Stimulated activated CD4-positive, alpha-beta T cell treated with anti-CD3 and anti-CD28 coated beads, TNF-alpha, amount 100 ng/mL, for 24 hours (primary cell): ENCODE data around the gene BMP8B.

Source experiments
- DNase-seq, 3 experiments: peaks; one replicate each; pipeline ENCODE4 v3.0.0-alpha.2; 2020; ENCODE audit warnings: low read depth in 3 of 3

The BMP8B gene

DNA sequence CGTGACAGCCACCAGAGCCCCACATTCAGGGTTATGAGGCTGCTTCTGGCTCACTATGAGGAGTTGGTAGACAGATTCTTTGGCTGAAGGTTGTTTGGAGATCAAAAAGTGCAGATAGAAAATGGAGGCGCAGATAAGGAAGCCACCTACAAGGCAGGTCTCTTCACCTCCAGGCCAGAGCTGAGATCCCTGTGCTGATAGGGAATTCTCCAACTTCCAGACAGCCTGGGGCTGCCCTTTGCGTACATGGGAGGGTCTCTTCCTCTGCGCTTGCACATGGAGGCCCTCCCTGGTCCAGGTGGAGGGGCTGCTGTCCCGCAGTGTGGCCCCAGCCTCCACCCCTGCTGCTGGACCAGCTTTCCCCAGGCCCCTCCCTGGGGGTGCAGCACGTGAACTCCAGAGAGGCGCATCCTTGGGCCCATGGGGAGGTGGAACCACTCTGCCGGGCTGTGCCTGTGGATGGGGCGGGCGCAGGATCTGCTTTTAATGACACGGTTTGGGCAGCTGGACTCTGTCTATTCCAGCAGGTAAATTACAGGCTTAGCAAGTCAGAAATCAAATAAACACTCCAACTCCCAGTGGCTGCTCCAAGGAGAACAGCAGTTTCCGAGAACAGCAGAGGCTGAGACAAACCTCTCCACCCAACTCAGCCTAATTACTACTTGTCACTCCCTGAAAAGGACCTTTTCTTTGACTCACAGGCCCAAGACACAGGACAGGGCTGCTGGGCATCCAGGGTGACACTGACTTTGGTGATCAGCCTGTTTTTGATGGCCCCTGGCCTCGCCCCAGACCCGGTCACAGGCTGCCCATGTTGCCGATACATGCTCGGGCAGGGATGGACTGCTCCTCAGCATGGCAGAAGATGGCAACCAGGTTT lies 29.9 kb downstream of the BMP8B start:
- DNase-seq: no peak

DNA sequence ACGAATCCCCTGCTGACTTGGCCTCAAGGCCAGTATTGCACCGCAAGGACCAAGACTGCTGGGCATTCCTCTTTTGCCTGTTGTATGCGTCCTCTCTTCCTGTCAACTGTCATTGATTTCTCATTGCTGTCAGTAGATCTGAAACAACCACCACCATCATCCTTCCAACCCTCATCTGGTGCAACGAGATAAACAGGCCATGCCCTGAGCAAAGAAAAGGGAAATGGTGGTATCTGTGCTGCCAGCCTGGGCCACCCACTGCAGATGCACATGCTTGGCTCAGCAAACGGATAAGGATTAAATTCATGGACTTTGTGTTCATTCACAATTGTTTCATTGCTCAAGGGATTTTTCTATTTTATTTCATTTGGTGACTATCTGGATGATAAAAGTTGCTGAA lies 31.2 kb downstream of the BMP8B start:
- DNase-seq: no peak

DNA sequence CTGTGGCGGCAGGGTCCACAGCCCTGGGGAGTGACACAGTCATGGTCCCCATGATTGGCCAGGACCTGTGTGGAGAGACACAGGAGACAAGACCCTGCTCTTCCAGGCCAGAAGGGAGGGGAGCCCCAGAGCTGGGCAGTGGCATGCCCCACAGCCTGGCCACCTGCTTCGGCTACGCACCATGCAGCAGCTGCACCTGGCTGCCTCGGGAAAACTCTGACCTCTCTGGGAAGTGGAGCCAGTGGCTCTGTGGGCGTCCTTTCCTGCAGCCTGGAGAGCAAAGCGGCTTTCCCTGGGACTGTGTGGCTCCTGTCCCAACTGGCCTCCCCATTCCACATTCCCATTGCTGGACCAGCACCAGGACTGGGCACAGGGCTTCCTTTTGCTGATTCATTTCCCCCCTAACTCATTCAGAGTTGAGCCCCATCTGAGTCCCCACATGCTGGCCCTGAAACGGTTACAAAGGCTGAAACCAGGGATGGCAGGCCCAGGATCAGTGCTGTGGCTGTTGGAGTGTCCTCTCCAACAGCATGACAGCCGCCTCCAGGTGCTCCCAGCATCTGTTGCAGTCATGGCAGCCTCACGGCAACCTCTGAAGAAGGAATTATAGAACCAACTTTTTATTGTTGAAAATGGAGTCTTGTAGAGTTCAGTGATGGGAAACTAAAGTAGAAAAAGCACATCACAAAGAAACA lies 32.6 kb downstream of the BMP8B start:
- DNase-seq: no peak

DNA sequence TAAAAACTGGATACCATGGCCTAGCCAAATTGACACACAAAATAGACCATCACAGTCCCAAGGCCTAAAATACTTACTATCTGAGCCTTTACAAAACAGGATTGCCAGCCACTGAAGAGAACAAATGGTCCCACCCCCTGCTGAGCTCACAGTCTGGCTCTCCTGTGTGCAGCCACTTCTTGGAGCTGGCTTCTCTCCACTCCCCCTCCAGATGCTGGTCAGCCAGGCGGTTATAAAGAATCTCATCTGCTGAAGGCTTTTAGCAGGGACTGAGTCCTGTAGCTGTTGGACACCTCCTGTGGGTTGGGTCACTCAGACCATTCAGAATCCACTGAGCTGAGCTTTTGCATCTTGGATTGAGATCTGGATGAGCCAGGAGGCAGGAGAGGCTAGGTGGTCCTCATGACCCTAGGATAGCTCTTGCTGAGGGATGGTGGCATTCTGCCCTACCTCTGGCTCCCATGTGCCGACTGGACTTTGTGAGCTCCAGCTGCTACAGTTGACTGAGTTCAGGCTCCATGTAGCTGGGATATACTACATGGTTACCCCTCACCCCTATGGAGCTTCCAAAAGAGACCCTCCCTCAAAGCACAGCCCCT lies 33.7 kb downstream of the BMP8B start:
- DNase-seq: no peak

DNA sequence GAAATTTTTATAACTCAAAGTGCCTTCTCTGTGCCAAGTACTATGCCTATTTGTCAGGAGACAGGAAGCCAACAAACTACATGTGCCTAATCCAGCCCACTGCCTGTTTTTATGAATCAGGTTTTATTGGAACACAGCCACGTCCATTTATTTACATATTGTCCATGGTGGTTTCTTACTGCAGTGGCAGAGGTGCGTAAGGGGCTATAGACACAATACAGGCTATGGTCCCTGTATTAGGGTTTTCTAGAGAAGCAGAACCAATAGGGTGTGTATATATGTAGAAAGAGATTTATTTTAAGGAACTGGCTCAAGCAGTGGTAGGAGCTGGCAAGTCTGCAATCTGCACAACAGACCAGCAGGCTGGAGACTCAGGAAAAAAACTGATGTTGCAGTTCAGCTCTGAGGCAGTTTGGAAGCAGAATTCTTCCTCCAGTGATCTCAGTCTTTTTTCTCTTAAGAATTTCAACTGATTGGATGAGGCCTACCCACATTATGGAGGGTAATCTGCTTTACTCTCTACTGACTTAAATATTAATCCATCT lies 34.6 kb downstream of the BMP8B start:
- no peak for DNase-seq

DNA sequence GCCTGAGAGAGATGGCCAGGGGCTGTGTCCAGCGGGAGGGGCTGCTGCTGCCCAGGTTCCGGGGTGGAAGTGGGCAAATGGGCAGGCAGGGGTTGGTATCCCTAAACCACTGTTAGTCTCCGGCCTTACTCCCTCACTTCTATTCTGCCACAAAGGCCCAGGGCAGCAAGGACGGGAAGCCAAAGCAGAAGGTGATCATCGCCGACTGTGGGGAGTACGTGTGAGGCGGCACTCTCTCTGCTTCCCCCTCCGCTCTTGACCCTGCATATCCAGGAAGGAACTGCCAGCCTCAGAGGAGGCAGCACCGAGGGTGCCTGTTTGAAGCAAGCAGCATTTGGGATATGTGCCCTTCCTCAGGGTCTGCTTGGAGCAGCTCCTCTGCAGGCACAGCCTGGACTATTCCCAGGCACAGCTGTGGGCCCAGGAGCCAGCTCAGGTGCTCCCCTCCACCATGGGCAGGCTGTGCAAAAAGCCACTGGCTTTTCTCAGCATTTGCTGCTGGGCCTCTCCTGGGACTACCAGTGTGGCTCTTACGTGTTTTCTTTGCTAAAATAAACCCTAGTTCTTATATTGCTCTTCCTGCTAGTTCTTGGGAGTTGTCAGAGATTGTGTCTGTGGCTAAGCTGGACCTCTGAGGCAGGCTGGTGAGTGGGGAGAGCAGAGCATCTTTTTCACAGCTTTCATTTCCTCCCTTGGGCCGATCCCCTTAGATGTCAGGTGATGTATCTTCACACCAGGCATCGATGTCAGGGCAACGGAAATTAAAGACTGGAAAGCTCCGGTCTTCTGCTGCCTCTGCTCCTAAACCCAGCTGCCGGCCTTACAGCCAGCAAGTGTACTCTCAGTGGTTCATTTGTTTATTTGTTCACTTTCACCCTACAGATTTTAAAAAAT lies 35.3 kb downstream of the BMP8B start:
- no peak for DNase-seq

DNA sequence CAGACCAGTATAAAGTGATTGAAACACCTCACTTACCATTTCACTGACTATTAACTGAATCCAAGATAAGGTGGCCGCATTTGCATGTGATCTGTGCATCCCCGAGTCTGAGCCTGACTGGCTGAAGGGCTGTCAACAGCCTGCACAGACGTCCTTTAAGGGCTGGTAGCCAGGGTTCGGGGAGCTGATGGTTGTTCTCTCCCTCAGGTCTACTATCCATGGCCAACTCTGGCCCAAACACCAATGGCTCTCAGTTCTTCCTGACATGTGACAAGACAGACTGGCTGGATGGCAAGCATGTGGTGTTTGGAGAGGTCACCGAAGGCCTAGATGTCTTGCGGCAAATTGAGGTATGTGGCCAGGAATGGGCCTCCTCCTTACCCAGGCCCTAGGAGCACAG lies 36.0 kb downstream of the BMP8B start:
- no peak for DNase-seq

DNA sequence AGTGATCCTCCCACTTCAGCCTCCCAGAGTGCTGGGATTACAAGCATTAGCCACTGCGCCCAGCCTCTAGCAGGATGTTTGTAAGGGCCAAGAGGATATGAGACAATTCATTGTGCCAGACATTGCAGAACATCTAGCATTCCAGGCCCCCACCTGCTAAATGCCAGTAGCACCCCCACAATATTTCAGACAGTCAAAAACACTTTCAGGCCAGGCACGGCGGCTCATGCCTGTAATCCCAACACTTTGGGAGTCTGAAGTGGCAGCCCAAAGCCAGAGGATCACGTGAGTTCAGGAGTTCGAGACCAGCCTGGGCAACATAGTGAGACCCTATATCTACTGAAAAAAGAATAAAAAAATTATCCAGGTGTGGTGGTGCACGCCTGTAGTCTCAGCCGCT lies 37.1 kb downstream of the BMP8B start:
- DNase-seq: no peak

DNA sequence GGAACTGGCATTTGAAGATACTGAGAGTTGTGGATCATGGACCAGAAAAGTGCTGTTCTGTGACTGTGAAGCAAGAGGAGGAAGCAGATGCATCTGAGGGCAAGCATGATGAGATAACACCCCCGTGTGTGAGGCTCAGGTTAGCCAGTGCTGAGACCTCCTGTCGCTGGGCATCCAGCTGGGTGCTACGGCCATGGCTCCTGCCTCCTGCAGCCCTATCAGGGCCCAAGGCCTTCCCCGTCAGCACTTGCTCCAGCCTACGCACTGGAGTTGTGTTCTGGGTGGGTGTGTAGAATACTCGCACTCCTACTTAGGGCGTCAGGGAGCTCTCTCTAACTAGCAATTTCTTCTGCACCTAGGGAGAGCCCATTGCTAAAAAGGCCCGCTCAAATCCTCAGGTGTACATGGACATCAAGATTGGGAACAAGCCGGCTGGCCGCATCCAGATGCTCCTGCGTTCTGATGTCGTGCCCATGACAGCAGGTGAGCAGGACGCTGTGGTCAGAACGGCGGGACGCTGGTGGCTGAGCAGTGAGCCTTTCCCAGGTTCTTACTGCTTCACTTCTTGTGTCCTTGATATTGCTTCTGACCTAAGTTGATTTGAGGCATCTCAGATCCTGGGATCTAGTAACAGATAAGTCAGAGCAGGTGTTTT lies 43.5 kb downstream of the BMP8B start:
- no peak for DNase-seq

DNA sequence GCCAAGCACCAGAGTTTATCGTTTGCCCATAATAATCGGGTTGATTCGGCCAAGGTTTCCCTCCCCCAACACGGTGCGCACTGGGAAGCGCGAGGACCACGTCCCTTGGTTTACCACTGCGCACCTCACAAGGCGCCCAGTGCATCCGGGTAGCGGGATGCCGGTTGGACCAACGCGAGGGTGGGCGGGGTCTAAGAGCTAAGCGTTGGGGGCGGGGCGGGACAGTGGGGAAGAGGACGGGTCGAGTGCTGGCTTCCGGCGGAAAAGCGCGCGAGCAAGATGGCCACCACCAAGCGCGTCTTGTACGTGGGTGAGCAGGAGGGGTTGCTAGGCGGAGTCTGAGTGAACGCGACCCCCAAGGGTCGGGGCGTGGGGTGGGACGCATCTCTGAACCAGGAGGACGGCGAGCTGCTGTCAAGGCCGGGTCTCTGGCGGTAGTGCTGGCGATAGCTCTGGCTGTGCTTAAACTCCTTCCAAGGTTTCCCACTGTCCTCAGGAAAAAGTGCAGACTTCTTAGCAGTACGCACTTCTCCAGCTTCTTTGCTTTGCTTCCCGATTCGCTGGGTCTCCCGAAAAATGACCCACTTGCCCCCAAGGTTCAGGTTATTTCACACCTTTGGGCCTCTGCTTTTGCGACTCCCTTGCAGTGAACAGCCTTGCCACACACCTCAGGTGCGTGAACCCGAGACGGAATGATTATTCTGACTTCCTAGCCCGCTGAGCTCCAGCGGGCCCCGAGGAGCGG lies 49.9 kb downstream of the BMP8B start, which contains the start of gene PPIE:
Gene PPIE, plus strand, starts transcription at position 261 of the 745 bp plus-strand sequence. Its CDS starts 19 bp downstream, at position 280.
- DNase-seq: peak; percentile 95 to 99 (median 96)

DNA sequence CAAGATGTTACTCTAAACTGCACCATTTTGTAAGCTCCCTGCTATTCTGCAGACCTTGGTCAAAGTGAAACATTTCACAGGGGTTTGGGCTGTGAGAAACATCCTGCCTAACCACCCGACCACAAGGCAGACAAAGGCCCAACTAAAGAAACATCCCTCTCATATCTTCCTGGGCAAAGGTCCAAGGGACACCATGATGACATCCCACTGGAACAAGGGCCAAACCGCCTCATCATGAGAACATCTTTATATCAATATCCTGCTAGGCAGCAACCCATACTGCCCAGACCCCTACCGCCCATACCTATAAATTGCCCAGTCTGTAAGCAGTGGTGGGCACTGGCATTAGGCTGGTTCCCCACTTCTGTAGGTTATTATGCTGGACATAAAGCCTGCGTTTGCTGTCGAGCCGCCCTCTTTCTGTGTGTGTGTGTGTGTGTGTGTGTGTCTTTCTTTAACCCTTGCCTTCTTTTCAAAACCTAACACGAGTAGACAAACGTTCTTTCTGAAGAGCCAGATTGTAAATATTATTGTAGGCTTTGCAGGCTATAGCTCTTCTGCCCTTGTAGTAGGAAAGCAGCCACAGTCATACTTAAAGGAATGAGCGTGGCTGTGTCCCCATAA lies 51.0 kb downstream of the BMP8B start:
- no peak for DNase-seq

DNA sequence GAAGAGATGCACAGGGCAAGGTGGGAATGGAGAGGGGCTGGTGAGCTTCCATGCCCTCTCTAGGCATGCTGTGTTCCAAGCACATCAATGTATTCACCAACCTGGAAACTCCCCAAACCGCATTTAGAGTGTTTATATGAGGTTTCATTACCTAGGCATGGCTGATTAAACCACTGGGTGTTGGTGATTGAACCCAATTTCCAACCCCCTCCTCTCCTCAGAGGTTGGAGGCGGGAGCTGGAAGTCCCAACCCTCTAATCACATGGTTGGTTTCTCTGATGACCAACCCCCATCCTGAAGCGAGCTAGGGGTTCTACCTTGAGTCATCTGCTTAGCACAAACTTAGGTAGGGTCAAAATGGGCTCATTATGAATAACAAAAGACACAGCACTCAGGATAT lies 52.9 kb downstream of the BMP8B start:
- DNase-seq: no peak

DNA sequence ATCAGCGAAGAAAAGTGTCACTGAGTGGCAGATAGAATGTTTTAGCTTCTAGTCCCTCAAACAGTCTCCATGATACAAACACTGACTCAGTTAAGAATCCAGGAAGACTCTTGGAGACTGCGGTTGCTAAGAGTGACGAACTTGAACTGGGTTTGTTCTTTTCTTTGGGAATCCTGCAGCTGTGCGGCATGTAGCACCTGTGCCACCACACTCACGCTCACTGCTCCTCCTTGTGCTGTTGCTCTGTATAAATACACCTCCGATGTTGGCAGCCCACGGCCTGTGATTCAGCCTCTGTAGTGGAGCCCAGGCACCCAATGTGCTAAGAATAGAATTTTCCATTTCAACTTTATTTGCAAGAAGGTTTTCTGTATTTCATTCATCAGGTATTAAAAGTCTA lies 55.5 kb downstream of the BMP8B start:
- no peak for DNase-seq

DNA sequence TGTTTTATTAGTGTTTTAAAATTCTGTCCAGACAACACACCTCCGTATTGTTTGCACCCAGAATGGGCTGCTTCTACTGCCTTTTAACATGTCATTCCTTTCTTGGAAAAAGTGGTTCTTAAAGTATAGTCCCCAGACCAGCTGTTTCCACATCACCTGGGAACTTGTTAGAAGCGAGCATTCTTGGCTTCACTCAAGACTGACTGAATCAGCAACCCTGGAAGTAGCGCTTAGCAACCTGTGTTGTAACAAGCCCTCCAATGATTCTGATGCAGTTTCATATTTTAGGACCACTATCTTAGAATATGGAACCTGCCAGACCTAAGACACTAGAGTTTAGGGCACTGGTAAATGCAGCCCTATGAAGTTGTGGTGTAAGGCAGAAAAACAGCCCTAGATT lies 55.9 kb downstream of the BMP8B start:
- no peak for DNase-seq

DNA sequence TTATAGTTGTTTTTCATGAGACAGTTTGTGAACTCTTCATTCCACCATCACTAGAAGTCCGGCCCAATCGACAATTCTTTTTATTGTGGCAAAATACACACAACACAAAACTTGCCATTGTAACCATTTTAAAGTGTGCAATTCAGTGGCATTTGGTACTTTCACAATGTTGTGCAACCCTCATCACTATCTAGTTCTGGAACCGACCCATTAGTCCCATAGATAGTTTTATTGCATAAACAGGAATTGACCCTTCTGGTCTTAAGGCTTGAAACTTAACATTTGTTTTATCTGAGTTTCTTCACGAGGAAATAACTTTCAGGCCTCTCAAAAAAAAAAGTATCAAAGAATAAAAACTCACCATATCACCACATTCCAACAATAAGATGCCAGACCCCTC lies 58.8 kb downstream of the BMP8B start:
- DNase-seq: no peak

DNA sequence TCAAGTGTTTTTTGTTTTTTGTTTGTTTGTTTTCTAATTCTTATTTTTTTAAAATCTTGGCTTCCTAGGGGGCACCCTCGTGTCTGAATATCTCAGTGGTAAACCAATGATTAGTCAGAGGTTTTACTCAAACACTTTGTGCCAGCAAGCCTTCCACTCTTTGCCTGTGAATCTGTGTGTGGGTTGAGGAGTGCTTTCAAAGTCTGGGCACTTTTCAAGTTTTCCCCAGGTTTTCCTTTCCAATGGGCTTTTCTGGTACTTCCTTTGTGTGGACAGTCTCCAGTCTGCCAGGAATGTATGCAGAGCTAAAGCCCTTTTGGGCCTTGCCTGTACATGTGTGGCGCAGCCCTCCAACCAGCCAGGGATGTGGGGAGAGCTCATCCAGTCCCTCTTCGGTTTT lies 59.6 kb downstream of the BMP8B start:
- no peak for DNase-seq

DNA sequence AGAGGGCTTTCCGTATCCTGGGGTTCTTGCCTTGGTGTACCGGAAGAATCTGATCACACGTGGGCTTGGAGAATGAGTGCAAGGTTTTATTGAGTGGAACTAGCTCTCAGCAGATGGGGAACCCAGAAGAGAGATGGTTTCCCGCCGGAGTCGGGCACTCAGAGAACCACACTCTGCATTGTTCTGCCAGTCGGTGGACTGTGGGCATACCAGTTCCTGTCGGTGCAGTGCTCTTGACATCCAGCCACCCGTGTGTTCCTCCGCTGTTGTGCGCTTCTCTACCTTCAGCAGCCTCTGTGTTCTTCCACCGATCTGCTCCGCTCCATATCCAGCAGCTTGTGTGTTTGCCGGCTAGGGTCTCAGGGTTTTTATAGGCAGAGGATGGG lies 60.7 kb downstream of the BMP8B start:
- DNase-seq: no peak

DNA sequence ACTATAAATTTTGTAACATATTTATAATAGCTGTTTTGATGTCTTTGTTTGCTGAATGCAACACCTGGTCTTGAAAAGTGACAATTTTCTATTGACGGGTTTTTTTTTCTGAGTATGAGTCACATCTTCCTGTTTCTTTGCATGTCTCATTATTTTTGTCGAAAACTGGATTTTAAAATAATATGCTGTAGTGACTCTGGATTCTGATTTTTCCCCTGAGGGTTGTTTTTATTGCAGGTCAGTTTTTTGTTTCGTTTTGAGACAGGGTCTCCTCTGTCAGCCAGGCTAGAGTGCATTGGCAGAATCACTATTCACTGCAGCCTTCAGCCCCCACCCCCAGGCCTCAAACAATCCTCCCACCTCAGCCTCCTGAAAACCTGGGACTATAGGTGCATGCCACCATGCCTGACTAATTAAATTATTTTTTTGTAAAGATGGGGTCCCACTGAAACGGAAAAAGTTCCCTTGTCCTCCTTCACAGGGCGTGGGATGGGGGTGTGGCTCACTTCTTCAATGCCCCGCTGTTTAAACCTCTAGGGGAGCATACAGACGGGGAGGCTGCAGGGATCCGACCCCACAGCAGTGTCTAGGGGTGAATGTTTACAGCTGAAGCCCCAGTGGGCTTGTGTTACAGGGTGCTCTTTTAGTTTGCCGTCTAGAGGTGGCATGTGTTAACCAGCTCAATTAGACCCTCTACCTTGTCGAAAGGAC lies 61.3 kb downstream of the BMP8B start:
- DNase-seq: no peak

DNA sequence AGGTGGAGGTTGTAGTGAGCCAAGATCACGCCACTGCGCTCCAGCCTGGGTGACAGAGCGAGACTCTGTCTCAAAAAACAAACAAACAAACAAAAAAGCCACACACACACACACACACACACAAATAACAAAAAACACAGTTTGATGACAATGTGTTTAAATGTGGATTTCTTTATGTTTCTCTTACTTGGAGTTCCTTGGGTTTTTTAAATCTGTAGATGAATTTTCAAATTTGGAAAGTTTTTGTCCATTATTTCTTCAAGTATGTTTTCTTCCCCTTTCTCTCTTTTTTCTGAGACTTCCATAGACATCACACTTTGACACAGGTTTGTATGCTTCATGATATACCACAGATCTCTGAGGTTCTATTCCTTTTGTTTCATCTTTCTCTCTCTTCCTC lies 62.1 kb downstream of the BMP8B start:
- DNase-seq: no peak
